H1 (cell line): Measurements from ENCODE around the gene NCAPG.

ENCODE experiments used
- CREB1 ChIP-seq: IDR thresholded peaks from 2 replicates; pipeline ENCODE4 v1.6.1; 2012; ENCODE audit warnings: inconsistent platforms
- GABPA ChIP-seq: IDR thresholded peaks from 2 replicates; pipeline ENCODE4 v1.6.1; 2011; ENCODE audit warnings: mild to moderate bottlenecking, low read length, moderate library complexity, borderline replicate concordance; ENCODE audit not compliant: insufficient read depth
- MAFK ChIP-seq: IDR thresholded peaks from 2 replicates; pipeline ENCODE4 v1.6.1; 2012; ENCODE audit warnings: low read depth, mild to moderate bottlenecking, improper control_type of control experiment, low read length
- PHF8 ChIP-seq: fragments of 200-600 bp; sonication (generic); conservative IDR thresholded peaks from 2 replicates; pipeline ENCODE4 v1.7.1; 2012; ENCODE audit warnings: low read depth, mild to moderate bottlenecking, inconsistent platforms, low read length, moderate library complexity
- POLR2A ChIP-seq, 2 experiments: IDR thresholded peaks; 1 replicate in 1 of 2; 2 replicates in 1 of 2; pipeline ENCODE4 v1.6.1; 2011; ENCODE audit warnings: low read depth in 2 of 2, low read length in 2 of 2, mild to moderate bottlenecking in 2 of 2; ENCODE audit errors: control extremely low read depth in 1 of 2
- RAD21 ChIP-seq, 2 experiments: IDR thresholded peaks in 1 of 2; conservative IDR thresholded peaks in 1 of 2; 2 replicates each; pipeline ENCODE4 v1.6.1; 2011; ENCODE audit warnings: low read depth in 2 of 2, low read length in 2 of 2, improper control_type of control experiment in 1 of 2, inconsistent platforms in 1 of 2, mild to moderate bottlenecking in 1 of 2, moderate library complexity in 1 of 2
- RBBP5 ChIP-seq: IDR thresholded peaks from 2 replicates; pipeline ENCODE4 v1.7.1; 2012; ENCODE audit warnings: low read depth, mild to moderate bottlenecking, inconsistent platforms, low read length, moderate library complexity, borderline replicate concordance
- SIX5 ChIP-seq: IDR thresholded peaks from 2 replicates; pipeline ENCODE4 v1.6.1; 2011; ENCODE audit warnings: mild to moderate bottlenecking, low read depth, low read length
- SP2 ChIP-seq: IDR thresholded peaks from 2 replicates; pipeline ENCODE4 v1.6.1; 2012; ENCODE audit warnings: mild to moderate bottlenecking, low read length, inconsistent platforms
- TAF1 ChIP-seq: IDR thresholded peaks from 2 replicates; pipeline ENCODE4 v1.6.1; 2011; ENCODE audit warnings: mild to moderate bottlenecking, low read depth, low read length
- TF ChIP-seq, protein P1 (sequence below), 3 experiments: IDR thresholded peaks; 1 replicate in 2 of 3; 2 replicates in 1 of 3; pipeline versions ENCODE4 v1.5.1 to v1.6.1; 2011; ENCODE audit warnings: low read length in 3 of 3, mild to moderate bottlenecking in 3 of 3, inconsistent platforms in 2 of 3, low read depth in 1 of 3, moderate library complexity in 1 of 3; ENCODE audit not compliant: insufficient read depth in 1 of 3; ENCODE audit errors: control extremely low read depth in 1 of 3

GRCh38 chr4:17884063-17884462, 73.3 kb downstream of the NCAPG start:
- TF ChIP-seq, protein P1, sequence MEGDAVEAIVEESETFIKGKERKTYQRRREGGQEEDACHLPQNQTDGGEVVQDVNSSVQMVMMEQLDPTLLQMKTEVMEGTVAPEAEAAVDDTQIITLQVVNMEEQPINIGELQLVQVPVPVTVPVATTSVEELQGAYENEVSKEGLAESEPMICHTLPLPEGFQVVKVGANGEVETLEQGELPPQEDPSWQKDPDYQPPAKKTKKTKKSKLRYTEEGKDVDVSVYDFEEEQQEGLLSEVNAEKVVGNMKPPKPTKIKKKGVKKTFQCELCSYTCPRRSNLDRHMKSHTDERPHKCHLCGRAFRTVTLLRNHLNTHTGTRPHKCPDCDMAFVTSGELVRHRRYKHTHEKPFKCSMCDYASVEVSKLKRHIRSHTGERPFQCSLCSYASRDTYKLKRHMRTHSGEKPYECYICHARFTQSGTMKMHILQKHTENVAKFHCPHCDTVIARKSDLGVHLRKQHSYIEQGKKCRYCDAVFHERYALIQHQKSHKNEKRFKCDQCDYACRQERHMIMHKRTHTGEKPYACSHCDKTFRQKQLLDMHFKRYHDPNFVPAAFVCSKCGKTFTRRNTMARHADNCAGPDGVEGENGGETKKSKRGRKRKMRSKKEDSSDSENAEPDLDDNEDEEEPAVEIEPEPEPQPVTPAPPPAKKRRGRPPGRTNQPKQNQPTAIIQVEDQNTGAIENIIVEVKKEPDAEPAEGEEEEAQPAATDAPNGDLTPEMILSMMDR (IDR thresholded peaks at IDR 0.05; ENCODE audit: control extremely low read depth in 1 of 3, insufficient read depth in 1 of 3, low read depth in 1 of 3, low read length in 3 of 3) = no peak
- TF ChIP-seq CREB1 = no peak
- no peak for TF ChIP-seq TAF1
- TF ChIP-seq RAD21 (IDR thresholded peaks at IDR 0.05 in 1 of 2, conservative IDR thresholded peaks at IDR 0.05 in 1 of 2; ENCODE audit: low read depth in 2 of 2, low read length in 2 of 2) = no peak
- no peak for TF ChIP-seq RBBP5
- TF ChIP-seq POLR2A (IDR thresholded peaks at IDR 0.05; ENCODE audit: control extremely low read depth in 1 of 2, low read depth in 2 of 2, low read length in 2 of 2) = no peak
- TF ChIP-seq MAFK = no peak
- no peak for TF ChIP-seq SIX5
- TF ChIP-seq GABPA = no peak
- no peak for TF ChIP-seq SP2
- TF ChIP-seq PHF8 = no peak
